Measurements from ENCODE around the gene ABHD16A.

ABHD16A gene

GRCh38 chr6:31689249-31690110, 13.6 kb downstream of the ABHD16A start:
- no peak for DNase-seq (ENCODE audit: low spot score)

DNA sequence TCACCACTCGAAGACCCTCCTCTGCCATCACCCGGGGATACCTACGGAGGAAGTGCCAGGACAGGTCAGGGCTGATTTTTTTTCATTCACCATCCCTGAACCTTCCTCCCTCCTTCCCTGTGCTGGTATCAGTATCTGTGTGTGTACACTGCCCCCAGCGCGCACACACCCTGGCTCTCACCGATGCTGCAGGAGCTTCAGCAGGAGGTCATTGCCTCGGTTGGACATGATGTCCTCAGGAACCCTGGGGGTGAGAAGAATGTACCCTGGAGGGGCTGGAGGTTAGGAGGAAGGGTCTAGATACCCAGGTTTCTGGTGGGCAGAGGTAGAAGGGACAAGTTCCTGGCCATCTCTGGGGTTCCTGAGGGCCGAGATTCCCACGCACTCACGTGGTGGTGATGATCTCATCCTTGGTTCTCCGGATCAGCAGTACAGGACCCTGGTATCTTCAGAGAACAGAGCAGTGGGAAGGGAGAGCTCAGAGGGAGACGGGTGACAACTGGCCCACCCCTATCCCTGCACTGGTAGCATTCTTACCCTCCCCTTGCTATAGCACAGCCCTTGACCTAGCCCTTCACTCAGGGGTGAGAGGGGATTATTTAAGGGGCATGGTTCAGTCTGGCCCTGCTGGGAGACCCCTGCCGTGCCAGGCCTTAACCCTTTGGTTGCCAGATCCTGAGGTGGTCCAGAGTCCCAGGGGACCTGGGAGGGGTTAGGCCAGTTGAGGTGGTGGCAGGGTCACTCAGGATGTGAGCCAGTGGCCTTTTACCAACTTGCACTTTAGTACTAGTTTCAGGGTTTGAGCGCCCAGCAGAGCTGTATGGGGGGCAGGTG, 15.0 kb downstream of the ABHD16A start:
- no peak for DNase-seq (ENCODE audit: low spot score)

DNA sequence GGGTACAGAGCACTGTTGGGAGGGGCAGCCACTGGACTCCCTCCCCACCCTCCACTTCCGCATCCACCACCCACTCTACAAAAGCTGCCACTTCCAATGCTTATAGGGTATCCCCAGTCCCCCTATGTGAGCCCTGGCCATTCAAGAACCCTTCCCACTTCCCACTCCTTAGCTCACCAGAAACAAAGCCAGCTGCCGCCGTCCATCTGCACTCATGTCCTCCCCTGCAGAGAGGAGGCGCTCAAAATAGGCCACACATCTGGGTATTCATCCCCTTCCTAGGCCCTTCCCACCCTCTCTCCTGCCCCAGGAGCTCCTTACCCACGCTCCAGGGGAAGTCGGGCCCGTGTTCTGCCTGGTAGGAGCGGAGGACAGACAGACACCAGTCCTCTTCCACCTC, 15.8 kb downstream of the ABHD16A start:
- no peak for DNase-seq (ENCODE audit: low spot score)

GRCh38 chr6:31686483-31686882, 16.6 kb downstream of the ABHD16A start:
- no peak for DNase-seq (ENCODE audit: low spot score)

GRCh38 chr6:31683591-31683990, 19.5 kb downstream of the ABHD16A start:
- DNase-seq (ENCODE audit: low spot score), result no peak

DNA sequence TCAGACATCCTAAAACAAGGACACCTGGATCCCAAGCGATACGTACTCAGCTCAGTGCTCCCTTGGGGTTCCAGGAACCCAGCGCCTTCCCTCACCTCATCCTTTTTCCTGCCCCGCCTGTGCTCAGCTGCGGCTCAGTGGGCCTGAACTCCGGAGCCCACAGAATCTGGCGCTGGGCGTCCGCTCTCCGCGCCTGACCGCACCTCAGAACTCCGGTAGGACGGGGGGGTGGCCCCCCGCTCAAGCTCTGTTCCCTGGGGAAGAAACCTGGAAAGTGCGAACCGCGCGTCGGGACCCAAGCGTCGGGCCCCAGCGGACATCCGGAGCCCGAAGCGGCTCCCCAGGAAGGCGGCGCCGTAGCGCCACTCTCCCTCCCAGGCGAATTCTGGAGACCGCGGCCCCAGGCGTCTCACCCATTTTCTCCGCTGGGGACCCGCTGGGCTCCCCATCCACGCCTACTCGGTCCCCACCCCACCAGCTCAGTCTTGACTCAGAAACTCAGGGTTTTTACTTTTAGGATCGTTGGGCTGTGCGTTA, 21.9 kb downstream of the ABHD16A start:
- DNase-seq (ENCODE audit: low spot score), result peak; percentile 61

DNA sequence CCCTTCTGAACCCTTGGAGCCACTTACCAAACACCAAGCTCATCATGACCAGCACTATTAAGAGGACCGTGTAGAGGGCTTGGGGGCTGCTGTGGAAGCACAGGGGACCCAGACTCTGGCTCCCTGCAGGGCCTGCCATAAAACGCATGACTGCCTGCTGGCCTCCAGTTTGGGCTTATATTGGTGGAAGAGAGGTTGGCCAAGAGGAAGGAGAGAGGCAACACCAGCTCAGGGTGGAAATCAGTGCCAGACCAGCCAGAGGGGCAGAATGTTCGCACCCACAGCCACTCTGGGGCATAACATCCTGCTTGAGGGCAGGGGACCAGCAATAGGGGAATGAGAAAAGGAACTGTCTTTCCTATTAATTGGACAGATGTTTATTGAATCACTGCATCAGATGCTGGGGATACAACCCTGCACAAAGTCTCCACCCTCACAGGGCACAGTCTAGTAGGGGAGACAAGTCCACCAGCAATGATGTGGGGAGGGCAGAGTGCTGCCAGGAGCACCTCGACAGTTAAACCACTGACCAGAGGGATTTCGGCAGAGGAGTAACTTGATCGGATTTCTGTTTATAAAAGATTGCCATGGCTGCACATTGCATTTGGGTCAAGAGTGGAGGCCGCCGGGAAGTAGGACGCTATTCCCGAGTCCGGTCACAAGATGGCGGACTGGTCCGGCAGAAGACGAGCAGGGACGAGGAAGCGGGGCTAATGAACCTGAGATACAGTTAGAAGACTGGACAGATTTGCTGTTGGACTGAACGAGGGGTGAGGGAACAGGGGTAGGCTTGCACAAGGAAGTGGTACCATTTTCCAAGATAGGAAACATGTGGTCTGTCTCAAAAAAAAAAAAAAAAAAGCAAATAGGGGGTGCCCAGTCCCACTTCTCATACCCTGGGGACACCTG, 22.6 kb downstream of the ABHD16A start, which contains the start of gene LY6G5C:
TSS of gene LY6G5C (minus strand) at position 842 of the 909 bp plus-strand sequence. CDS start at position 148, 694 bp downstream.
- DNase-seq (ENCODE audit: low spot score), result peak; percentile 83

DNA sequence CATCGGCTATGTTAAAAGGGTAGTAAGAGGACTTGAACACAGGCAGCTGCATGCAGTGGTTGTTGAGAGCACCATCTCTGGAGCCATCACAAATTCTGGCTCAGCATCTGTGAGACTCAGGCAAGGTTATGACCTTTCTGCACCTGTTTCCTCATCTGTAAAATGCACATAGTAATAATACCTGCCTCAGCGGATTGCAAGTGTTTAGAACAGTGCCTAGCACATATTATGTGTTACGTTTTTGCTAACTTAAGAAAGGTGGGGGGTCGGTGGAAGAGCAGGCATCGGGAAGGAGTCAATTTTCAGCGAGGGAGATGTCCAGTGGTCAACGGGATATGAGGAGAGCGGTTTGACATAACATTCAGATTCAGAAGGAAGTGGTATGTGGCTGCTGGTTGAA, 25.2 kb downstream of the ABHD16A start:
- no peak for DNase-seq (ENCODE audit: low spot score)

DNA sequence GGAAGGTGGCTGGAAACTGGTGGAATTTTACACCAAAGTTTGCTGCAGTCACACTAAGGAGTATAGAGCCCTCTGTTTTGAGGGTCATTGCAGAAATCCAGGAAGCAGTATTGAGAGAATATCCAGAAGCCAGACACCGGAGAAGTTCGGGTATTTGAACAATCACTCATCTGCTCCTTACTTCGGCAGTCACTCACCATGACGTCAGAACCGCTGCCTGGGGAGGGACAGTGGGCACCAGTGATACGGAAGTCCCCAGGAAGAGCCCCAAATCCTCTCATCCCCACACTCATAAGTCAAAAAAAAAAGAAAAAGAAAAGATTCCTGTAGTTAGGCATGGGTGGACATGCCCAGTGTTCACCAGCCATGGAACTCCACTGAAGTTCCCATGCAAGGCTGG, 26.2 kb downstream of the ABHD16A start:
- no peak for DNase-seq (ENCODE audit: low spot score)

DNA sequence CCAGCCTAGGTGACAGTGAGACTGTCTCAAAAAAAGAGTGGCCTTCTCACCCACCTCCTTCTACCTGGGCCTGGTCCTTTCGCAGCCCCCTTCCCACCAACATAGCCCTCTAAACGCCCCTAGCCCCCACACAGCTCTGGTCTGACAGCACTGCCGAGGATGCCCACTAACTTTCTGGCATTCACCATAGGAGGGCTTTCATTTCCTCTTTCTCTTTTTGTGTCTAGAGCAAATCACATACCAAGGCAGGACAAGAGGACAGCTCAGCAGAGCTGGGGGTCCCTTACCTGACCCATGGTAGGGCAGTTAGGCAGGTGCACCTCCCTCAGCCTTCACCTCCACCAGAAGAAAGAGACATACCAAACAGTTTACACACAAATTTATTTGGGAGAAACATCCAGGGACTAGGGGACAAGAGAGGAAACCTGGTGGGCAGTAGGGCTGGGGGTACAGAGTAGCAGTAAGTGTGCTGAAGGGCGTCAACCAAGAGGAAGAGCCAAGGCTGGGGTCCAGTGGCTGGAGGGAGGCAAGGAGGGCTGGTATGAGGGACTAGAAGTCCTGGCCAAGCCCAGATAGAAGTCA, 26.7 kb downstream of the ABHD16A start:
- DNase-seq (ENCODE audit: low spot score), result no peak

GRCh38 chr6:31669676-31670075, 33.4 kb downstream of the ABHD16A start, which contains the start of gene LY6G5B:
TSS of gene LY6G5B (plus strand) at chr6:31669976. CDS start at chr6:31670951, 975 bp downstream.
- no peak for DNase-seq (ENCODE audit: low spot score)

DNA sequence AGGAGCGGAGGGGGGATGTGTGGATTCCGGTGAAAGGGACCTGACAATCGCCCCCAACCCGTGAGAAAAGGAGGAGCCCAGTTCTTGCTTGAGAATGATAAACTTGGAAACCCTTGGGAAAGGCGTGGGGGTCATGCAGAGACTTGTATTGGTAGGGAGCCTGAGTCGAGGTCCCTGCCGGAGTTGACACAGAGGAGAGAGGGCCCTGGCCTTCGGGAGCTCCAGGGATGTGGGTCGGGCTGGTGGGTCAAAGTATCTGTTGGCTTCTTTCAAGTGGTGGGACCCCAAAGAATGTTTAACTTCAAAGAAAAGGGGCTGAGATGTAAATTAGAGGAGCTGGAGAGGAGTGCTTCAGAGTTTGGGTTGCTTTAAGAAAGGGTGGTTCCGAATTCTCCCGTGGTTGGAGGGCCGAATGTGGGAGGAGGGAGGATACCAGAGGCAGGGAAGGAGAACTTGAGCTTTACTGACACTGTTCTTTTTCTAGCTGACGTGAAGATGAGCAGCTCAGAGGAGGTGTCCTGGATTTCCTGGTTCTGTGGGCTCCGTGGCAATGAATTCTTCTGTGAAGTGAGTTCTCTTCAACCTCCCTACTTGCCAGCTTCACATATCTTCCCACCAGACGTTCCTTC, 36.7 kb downstream of the ABHD16A start:
- DNase-seq (ENCODE audit: low spot score), result no peak

DNA sequence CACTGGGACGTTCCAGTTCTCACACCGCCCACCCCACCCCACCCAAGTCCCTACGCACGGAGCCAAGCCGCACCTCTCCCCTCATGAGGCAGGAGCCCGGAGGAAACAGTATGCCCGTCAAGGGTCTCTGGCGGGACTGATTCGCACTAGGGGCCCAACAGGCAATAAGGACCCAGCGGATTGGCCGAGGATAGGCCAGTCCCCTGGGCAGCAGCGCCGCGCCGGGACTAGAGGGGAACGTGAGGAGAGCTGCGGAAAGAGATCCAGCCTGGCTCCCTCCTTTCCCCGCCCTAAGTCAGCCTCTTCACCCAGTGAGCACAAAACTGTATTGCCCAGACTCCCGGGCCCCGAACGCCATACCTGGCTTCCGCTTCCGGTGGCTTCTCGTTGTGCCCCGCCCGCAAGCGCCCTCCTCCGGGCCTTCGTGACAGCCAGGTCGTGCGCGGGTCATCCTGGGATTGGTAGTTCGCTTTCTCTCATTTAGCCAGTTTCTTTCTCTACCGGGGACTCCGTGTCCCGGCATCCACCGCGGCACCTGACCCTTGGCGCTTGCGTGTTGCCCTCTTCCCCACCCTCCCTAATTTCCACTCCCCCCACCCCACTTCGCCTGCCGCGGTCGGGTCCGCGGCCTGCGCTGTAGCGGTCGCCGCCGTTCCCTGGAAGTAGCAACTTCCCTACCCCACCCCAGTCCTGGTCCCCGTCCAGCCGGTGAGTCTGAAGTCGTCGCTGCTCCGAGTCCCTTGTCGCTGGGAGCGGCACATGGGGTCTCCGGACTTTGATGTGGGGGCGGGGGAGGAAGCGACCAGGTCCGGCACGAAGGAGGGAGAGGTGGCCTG, 37.4 kb downstream of the ABHD16A start, which contains the start of gene CSNK2B:
TSS of gene CSNK2B (plus strand) at position 580 of the 836 bp plus-strand sequence. CDS start 752 bp downstream, outside the sequence.
- DNase-seq (ENCODE audit: low spot score), result peak; percentile 98

- DNase-seq (ENCODE audit: low spot score), result peak; percentile 81
These were observed 38.2 kb downstream of the ABHD16A start, which contains the start of gene GPANK1 for GRCh38 chr6:31664790-31665500. TSS of gene GPANK1 (minus strand) at chr6:31664997. CDS start at chr6:31664478, 519 bp downstream.

GRCh38 chr6:31663961-31664789, 38.9 kb downstream of the ABHD16A start:
- DNase-seq (ENCODE audit: low spot score), result peak; percentile 51

- no peak for DNase-seq (ENCODE audit: low spot score)
These were observed 39.8 kb downstream of the ABHD16A start for GRCh38 chr6:31663126-31663960.
